HG03460 (cell line): ENCODE measurements around the gene ZSWIM7.

Experiments
- ATAC-seq: cut with Tn5 transposase; IDR thresholded peaks from one replicate; pipeline ENCODE4 v1.9.1; 2021; ENCODE audit not compliant: unreplicated experiment

ZSWIM7 gene

GRCh38 chr17:15999141-15999973 is at the start of gene ZSWIM7, which contains the start of gene TTC19:
TSS of gene ZSWIM7 (minus strand) at chr17:15999704. CDS start at chr17:15999594, 110 bp downstream.
TSS of gene TTC19 (plus strand) at chr17:15999824. CDS start at chr17:15999849, 25 bp downstream.
- ATAC-seq, result peak; percentile 93

GRCh38 chr17:16048811-16049449 is 49.4 kb upstream of the ZSWIM7 start:
- no peak for ATAC-seq

- ATAC-seq, result no peak
Observed at GRCh38 chr17:16046966-16047365, 47.5 kb upstream of the ZSWIM7 start.

- ATAC-seq, result no peak
Observed at GRCh38 chr17:16044487-16044886, 45.0 kb upstream of the ZSWIM7 start.

GRCh38 chr17:16040710-16041251 is 41.3 kb upstream of the ZSWIM7 start:
- no peak for ATAC-seq

- no peak for ATAC-seq
Observed at GRCh38 chr17:16037636-16038035, 38.1 kb upstream of the ZSWIM7 start.

GRCh38 chr17:16036261-16036660 is 36.8 kb upstream of the ZSWIM7 start:
- no peak for ATAC-seq

GRCh38 chr17:16033729-16034349 is 34.3 kb upstream of the ZSWIM7 start:
- no peak for ATAC-seq

GRCh38 chr17:16027708-16028584 is 28.4 kb upstream of the ZSWIM7 start:
- ATAC-seq, result peak; percentile 79

GRCh38 chr17:16026895-16027294 is 27.4 kb upstream of the ZSWIM7 start:
- no peak for ATAC-seq

GRCh38 chr17:16025202-16025601 is 25.7 kb upstream of the ZSWIM7 start:
- no peak for ATAC-seq

GRCh38 chr17:16023881-16024280 is 24.4 kb upstream of the ZSWIM7 start:
- ATAC-seq, result no peak

- no peak for ATAC-seq
Observed at GRCh38 chr17:16019347-16019746, 19.8 kb upstream of the ZSWIM7 start.

- ATAC-seq, result no peak
Observed at GRCh38 chr17:16013943-16014407, 14.5 kb upstream of the ZSWIM7 start.

- no peak for ATAC-seq
Observed at GRCh38 chr17:16007439-16007838, 7.9 kb upstream of the ZSWIM7 start.

- no peak for ATAC-seq
Observed at GRCh38 chr17:16005636-16006035, 6.1 kb upstream of the ZSWIM7 start.

GRCh38 chr17:16003841-16004240 is 4.3 kb upstream of the ZSWIM7 start:
- ATAC-seq, result no peak

GRCh38 chr17:16002708-16003260 is 3.3 kb upstream of the ZSWIM7 start:
- ATAC-seq, result no peak

GRCh38 chr17:16001226-16001897 is 1.9 kb upstream of the ZSWIM7 start:
- no peak for ATAC-seq
